ENCODE data around the gene CARMIL3.

- TF ChIP-seq, protein P1, sequence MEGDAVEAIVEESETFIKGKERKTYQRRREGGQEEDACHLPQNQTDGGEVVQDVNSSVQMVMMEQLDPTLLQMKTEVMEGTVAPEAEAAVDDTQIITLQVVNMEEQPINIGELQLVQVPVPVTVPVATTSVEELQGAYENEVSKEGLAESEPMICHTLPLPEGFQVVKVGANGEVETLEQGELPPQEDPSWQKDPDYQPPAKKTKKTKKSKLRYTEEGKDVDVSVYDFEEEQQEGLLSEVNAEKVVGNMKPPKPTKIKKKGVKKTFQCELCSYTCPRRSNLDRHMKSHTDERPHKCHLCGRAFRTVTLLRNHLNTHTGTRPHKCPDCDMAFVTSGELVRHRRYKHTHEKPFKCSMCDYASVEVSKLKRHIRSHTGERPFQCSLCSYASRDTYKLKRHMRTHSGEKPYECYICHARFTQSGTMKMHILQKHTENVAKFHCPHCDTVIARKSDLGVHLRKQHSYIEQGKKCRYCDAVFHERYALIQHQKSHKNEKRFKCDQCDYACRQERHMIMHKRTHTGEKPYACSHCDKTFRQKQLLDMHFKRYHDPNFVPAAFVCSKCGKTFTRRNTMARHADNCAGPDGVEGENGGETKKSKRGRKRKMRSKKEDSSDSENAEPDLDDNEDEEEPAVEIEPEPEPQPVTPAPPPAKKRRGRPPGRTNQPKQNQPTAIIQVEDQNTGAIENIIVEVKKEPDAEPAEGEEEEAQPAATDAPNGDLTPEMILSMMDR (conservative IDR thresholded peaks at IDR 0.05; ENCODE audit: low read depth, low read length): no peak
- TF ChIP-seq, protein P2, sequence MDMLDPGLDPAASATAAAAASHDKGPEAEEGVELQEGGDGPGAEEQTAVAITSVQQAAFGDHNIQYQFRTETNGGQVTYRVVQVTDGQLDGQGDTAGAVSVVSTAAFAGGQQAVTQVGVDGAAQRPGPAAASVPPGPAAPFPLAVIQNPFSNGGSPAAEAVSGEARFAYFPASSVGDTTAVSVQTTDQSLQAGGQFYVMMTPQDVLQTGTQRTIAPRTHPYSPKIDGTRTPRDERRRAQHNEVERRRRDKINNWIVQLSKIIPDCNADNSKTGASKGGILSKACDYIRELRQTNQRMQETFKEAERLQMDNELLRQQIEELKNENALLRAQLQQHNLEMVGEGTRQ (IDR thresholded peaks at IDR 0.05; ENCODE audit: low read depth, low read length): no peak
- TF ChIP-seq CHD1 (IDR thresholded peaks at IDR 0.05; ENCODE audit: low read depth, low read length) (no peak), MAFK (IDR thresholded peaks at IDR 0.05; ENCODE audit: low read depth, low read length) (no peak), RCOR1 (IDR thresholded peaks at IDR 0.05; ENCODE audit: insufficient replicate concordance, low read length) (no peak), NFE2L2 (IDR thresholded peaks at IDR 0.05; ENCODE audit: low read depth, low read length) (no peak), CEBPB (IDR thresholded peaks at IDR 0.05; ENCODE audit: low read depth, low read length) (no peak), SMC3 (IDR thresholded peaks at IDR 0.05; ENCODE audit: low read depth, low read length) (no peak), POLR2A (IDR thresholded peaks at IDR 0.05; ENCODE audit: low read depth, low read length) (no peak), BHLHE40 (IDR thresholded peaks at IDR 0.05; ENCODE audit: low read depth, low read length) (no peak), MAZ (IDR thresholded peaks at IDR 0.05; ENCODE audit: borderline replicate concordance, low read depth, low read length) (no peak), RFX5 (IDR thresholded peaks at IDR 0.05; ENCODE audit: low read depth, low read length) (no peak), ELK1 (IDR thresholded peaks at IDR 0.05; ENCODE audit: borderline replicate concordance, low read depth, low read length) (no peak)
Observed at GRCh38 chr14:24078146-24078545, 26.3 kb downstream of the CARMIL3 start.

Data from IMR-90 (cell line).